Neural crest cell (in vitro differentiated cells): Measurements from ENCODE around the gene GP1BA. TPM values are rescaled to one million over a fixed set of nuclear protein-coding genes. Genes with fewer than 3 reads are reported as not detected.

Experiments
- DNase-seq: peaks from one replicate; pipeline ENCODE4 v3.0.0; 2021; ENCODE audit warnings: low read depth, mixed read lengths, low spot score
- H3K27ac Mint-ChIP-seq: one replicate; pipeline ENCODE4 v1.8.0; 2021; ENCODE audit warnings: mild to moderate bottlenecking, mixed read lengths; ENCODE audit not compliant: unreplicated experiment
- H3K27me3 Mint-ChIP-seq: 2 replicates; pipeline ENCODE4 v1.8.0; 2021; ENCODE audit warnings: low read depth, mild to moderate bottlenecking, mixed read lengths
- H3K36me3 Mint-ChIP-seq: 2 replicates; pipeline ENCODE4 v1.8.0; 2021; ENCODE audit warnings: low read depth, mild to moderate bottlenecking, mixed read lengths
- H3K4me1 Mint-ChIP-seq: 2 replicates; pipeline ENCODE4 v1.8.0; 2021; ENCODE audit warnings: mixed read lengths
- H3K4me3 Mint-ChIP-seq: one replicate; pipeline ENCODE4 v1.8.0; 2021; ENCODE audit warnings: mild to moderate bottlenecking, mixed read lengths
- H3K9me3 Mint-ChIP-seq: 2 replicates; pipeline ENCODE4 v1.8.0; 2021; ENCODE audit warnings: mixed read lengths
- CTCF ChIP-seq: fragments of 200-600 bp; sonication (generic); conservative IDR thresholded peaks from 2 replicates; pipeline ENCODE4 v1.5.0; 2021; ENCODE audit warnings: antibody characterized with exemption, mild to moderate bottlenecking
- total RNA-seq: library from RNA; stranded (reverse); gene quantifications from 2 replicates; pipeline ENCODE4 v1.2.1, GENCODE V29; 2021

GP1BA gene
- total RNA-seq, 1 donor from 2014 or later = not detected

- Mint-ChIP-seq H3K27ac (no peak overlapping the region), H3K4me3 (peak overlapping the region; percentile 52), H3K4me1 (peaks cover 21% of the 10 kb centered on the region), H3K9me3 (no peaks in the 10 kb centered on the region), H3K27me3 (peaks cover 2% of the 10 kb centered on the region), H3K36me3 (no peaks in the 10 kb centered on the region)
- no peak for DNase-seq
- no peak for TF ChIP-seq CTCF
Measured at GRCh38 chr17:4953451-4953961, 21.4 kb downstream of the GP1BA start.

- no peak for TF ChIP-seq CTCF
- Mint-ChIP-seq H3K36me3 (no peaks in the 10 kb centered on the region), H3K27ac (no peak overlapping the region), H3K27me3 (peaks cover 2% of the 10 kb centered on the region), H3K4me1 (peaks cover 18% of the 10 kb centered on the region), H3K4me3 (no peak overlapping the region), H3K9me3 (no peaks in the 10 kb centered on the region)
- no peak for DNase-seq
Measured at GRCh38 chr17:4955091-4955490, 23.0 kb downstream of the GP1BA start.

GRCh38 chr17:4956493-4957061 lies 24.5 kb downstream of the GP1BA start:
- no peak for DNase-seq
- H3K36me3 Mint-ChIP-seq = peaks cover 2% of the 10 kb centered on the region
- H3K27me3 Mint-ChIP-seq = no peaks in the 10 kb centered on the region
- no peak overlapping the region for H3K27ac Mint-ChIP-seq
- TF ChIP-seq CTCF = no peak
- peaks cover 11% of the 10 kb centered on the region for H3K4me1 Mint-ChIP-seq
- H3K9me3 Mint-ChIP-seq = no peaks in the 10 kb centered on the region
- peak overlapping the region; percentile 27 for H3K4me3 Mint-ChIP-seq

GRCh38 chr17:4958102-4958501 lies 26.0 kb downstream of the GP1BA start:
- no peaks in the 10 kb centered on the region for H3K27me3 Mint-ChIP-seq
- DNase-seq = no peak
- no peaks in the 10 kb centered on the region for H3K9me3 Mint-ChIP-seq
- H3K4me3 Mint-ChIP-seq = no peak overlapping the region
- peaks cover 5% of the 10 kb centered on the region for H3K36me3 Mint-ChIP-seq
- no peak overlapping the region for H3K27ac Mint-ChIP-seq
- TF ChIP-seq CTCF = no peak
- H3K4me1 Mint-ChIP-seq = peaks cover 8% of the 10 kb centered on the region

- H3K27ac Mint-ChIP-seq = no peak overlapping the region
Measured at GRCh38 chr17:4959261-4959965, 27.3 kb downstream of the GP1BA start.

More at GRCh38 chr17:4959261-4959965, 27.3 kb downstream of the GP1BA start:
- TF ChIP-seq CTCF = no peak
- DNase-seq = no peak
- Mint-ChIP-seq H3K9me3 (no peaks in the 10 kb centered on the region), H3K4me3 (no peak overlapping the region), H3K4me1 (peaks cover 8% of the 10 kb centered on the region), H3K36me3 (peaks cover 5% of the 10 kb centered on the region), H3K27me3 (no peaks in the 10 kb centered on the region)
